Stimulated activated CD8-positive, alpha-beta memory T cell treated with anti-CD3 and anti-CD28 coated beads, Interleukin-2, amount 100 ng/mL, for 48 hours (primary cell): Measurements from ENCODE around the gene SIK2.
A peak's percentile ranks its signal among the peaks of the same experiment; 100 is the strongest.
"Not testable (repeated sequence)": the region's sequence is repeated elsewhere in the genome, so short reads cannot be mapped to it uniquely, and the experiment has no call there.

ENCODE experiments used
- DNase-seq, 2 donors: peaks; one replicate each; pipeline ENCODE4 v3.0.0-alpha.2; 2020; ENCODE audit warnings: low read depth in 2 of 2

SIK2 gene

GRCh38 chr11:111759778-111760407, 157.6 kb downstream of the SIK2 start:
- DNase-seq, result no peak

GRCh38 chr11:111761036-111761435, 158.8 kb downstream of the SIK2 start:
- DNase-seq, result no peak

GRCh38 chr11:111762526-111762925, 160.3 kb downstream of the SIK2 start:
- no peak for DNase-seq

GRCh38 chr11:111762981-111763643, 160.9 kb downstream of the SIK2 start:
- no peak for DNase-seq

DNA sequence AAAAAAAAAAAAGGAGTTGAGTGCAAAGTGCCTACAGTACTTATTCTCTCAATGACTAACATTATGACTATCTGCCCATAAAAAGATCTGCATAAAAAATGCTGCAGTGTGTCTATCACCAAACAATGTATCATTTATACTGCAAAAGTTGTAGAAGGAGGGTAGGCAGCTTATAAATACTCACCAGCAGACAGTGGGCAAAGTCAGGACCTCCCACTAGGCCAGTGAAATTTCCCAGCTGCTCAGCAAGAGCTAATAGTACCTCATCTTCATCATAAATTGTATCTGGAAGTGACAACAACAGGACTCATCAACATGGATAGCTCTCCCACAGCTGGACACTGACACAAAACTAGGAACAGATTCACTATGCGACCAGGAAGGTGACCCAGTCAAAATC, 162.4 kb downstream of the SIK2 start:
- DNase-seq, result no peak

DNA sequence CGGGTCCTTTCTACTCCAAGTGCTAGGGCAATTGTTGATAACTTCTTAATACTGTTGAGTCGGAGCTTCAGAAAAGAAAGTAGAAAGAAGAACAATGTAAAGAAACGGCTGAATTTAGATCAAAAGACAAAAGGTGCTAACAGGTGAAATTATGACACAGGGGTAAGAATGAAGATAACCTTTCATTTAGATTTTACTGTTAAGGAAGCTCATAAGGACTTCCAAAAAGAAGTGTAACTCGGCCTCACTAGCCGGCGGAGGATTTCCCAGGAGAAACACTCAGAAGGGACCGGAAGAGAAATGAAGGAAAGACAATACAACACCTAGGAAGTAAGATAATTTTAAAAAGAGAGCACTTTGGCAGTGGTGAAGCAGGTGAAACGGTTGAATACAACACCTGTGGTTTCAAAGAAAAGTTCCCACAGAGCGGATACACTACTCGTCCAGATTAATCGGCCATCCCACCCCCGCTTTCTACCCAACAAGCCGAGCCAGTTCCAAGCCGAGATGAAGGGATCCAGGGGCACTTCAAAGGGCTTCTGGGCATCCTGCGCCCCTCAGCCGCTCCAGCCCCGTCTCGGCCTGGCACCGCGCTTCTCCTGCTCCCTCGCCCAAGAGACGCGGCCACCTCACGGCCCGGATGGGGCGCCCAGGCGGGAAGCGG, 163.2 kb downstream of the SIK2 start:
- no peak for DNase-seq

- DNase-seq, result peak; percentile 59 to 66
Observed at GRCh38 chr11:111765984-111766833, 164.0 kb downstream of the SIK2 start, which contains the start of gene PPP2R1B. TSS of gene PPP2R1B (minus strand) at chr11:111766389. CDS start at chr11:111766361, 28 bp downstream.

- DNase-seq, result no peak
Observed at GRCh38 chr11:111766834-111767142, 164.5 kb downstream of the SIK2 start.

GRCh38 chr11:111770581-111771134, 168.4 kb downstream of the SIK2 start:
- DNase-seq, result no peak

DNA sequence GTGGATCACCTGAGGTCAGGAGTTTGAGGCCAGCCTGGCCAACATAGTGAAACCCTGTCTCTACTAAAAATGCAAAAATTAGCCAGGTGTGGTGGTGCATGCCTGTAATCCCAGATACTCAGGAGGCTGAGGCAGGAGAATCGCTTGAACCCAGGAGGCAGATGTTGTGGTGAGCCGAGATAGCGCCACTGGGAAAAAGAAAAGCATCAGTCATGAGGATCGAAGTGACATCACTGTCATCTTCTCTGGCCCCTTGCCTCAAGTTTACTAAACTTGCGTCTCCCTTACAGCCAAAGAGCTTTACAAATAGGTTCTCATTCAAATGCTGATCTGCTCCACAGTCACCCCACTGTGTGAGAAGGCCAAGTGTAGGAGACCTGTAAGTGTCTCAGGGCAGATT, 169.0 kb downstream of the SIK2 start:
- DNase-seq, result not testable (repeated sequence)

DNA sequence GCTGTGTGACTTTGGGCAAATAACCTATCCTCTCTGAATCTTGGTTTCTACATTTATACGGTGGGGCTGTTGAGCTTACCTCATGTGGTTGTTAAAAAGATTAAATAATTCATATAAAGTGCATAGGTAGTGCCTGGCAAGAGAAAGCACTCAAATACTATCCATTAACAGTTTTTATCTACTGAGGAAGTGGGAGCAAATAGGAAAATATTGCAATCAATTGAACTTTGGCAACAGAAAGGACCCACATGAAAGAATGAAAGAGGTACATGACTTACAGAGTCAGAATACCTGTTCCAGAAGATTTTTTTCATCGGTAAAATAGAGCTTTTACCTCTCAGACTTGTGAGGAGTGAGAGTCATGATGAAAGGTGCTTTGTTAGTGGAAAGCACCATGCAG, 170.3 kb downstream of the SIK2 start:
- DNase-seq, result no peak

- no peak for DNase-seq
Observed at GRCh38 chr11:111774955-111775710, 172.9 kb downstream of the SIK2 start.

- DNase-seq, result no peak
Observed at GRCh38 chr11:111776398-111777093, 174.3 kb downstream of the SIK2 start.

GRCh38 chr11:111777094-111778046, 175.1 kb downstream of the SIK2 start:
- DNase-seq, result no peak

DNA sequence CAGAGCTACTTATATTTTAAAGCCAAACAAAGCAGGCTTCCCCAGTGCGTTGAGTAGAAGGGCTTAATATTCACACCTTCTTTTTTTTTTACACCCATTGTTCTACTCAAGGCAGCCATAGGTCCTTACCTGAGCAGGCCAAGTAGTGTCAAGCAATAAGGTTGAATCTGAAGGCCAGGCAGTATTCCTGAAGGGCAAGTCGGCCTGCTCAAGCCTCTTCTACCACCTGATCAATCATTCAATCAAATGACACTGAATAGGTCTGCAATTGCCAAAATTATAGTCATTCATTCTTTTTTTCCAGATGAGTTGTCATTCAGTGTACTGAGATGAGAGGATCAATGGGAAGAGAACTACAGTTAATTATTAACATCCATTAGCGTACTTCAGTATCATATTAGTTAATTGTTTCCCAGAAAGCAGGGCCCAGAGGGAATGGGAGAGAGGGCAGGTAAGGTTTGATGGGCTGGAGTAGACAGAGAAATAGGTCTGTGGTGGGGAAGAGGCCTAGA, 175.9 kb downstream of the SIK2 start:
- no peak for DNase-seq

DNA sequence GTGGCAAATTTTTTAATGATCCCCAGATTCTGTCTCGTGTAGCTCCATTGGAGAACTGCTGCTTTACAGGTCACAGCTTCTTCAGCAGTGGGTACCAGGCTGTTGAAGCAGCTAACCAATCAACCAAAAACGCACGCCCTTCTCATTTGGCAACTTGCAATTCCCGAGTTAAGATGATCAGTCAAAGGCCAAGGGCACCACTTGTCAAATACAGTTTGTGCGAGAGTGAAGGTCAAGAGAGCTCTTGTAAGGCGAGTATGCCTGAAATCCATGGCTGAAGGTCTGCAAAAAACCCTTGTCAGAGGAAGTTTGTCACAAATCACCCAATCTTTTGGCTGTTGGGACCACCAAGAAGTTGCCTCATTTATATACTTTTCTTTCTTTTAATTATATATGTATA, 176.9 kb downstream of the SIK2 start:
- DNase-seq, result no peak
